SHP77 (cell line): ENCODE results near the gene STX4.

Experiments used
- DNase-seq, 2 experiments: peaks; one replicate each; lab custom pipeline; 2025; lab: John Stamatoyannopoulos, UW

The STX4 gene

GRCh38 chr16:31064882-31065461 lies 31.6 kb downstream of the STX4 start:
- no peak for DNase-seq

GRCh38 chr16:31067342-31067741 lies 34.0 kb downstream of the STX4 start:
- DNase-seq = no peak

- peak; percentile 62 to 81 for DNase-seq
Measured at GRCh38 chr16:31071861-31072260, 38.5 kb downstream of the STX4 start.

- DNase-seq = peak in 1 of 2 experiments; percentile 43
Measured at GRCh38 chr16:31072540-31073141, 39.3 kb downstream of the STX4 start.

GRCh38 chr16:31073142-31073969 lies 40.0 kb downstream of the STX4 start:
- DNase-seq = peak; percentile 92 to 93

GRCh38 chr16:31073970-31074813 lies 40.8 kb downstream of the STX4 start, which contains the start of the genes ZNF646 and ZNF668:
TSS of gene ZNF646 (plus strand) at chr16:31074422. CDS start at chr16:31076325, 1,903 bp downstream.
TSS of gene ZNF668 (minus strand) at chr16:31074240. CDS start at chr16:31064459, 9,781 bp downstream.
- peak; percentile 99 to 100 for DNase-seq

- no peak for DNase-seq
Measured at GRCh38 chr16:31074814-31075183, 41.4 kb downstream of the STX4 start.

GRCh38 chr16:31076319-31076718 lies 43.0 kb downstream of the STX4 start:
- no peak for DNase-seq

- no peak for DNase-seq
Measured at GRCh38 chr16:31077024-31077423, 43.7 kb downstream of the STX4 start.

GRCh38 chr16:31077592-31078396 lies 44.4 kb downstream of the STX4 start:
- no peak for DNase-seq

GRCh38 chr16:31078597-31079341 lies 45.4 kb downstream of the STX4 start:
- DNase-seq = no peak

GRCh38 chr16:31079342-31079944 lies 46.1 kb downstream of the STX4 start:
- no peak for DNase-seq

- DNase-seq = no peak
Measured at GRCh38 chr16:31080035-31080629, 46.8 kb downstream of the STX4 start.

GRCh38 chr16:31080756-31081419 lies 47.5 kb downstream of the STX4 start:
- no peak for DNase-seq

GRCh38 chr16:31081428-31082351 lies 48.3 kb downstream of the STX4 start:
- no peak for DNase-seq

GRCh38 chr16:31082368-31083045 lies 49.1 kb downstream of the STX4 start:
- DNase-seq = no peak

GRCh38 chr16:31083081-31083480 lies 49.7 kb downstream of the STX4 start:
- DNase-seq = no peak
